Measurements from ENCODE around the gene BMPR1B.
"Not testable (repeated sequence)": the region's sequence is repeated elsewhere in the genome, so short reads cannot be mapped to it uniquely, and the experiment has no call there.

The BMPR1B gene

DNA sequence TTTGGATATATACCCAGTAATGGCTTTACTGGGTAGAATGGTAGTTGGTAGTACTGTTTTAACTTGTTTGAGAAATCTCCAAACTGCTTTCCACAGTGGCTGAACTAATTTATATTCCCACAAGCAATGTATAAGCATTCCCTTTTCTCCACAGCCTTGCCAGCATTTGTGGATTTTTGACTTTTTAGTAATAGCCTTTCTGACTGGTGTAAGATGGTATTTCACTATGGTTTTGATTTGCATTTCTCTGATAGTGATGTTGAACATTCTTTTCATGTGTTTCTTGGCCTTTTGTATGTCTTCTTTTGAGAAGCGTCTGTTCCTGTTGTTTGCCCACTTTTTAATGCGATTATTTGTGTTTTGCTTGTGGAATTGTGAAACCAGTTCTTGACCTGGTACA is 290.5 kb downstream of the BMPR1B start:
- Histone ChIP-seq H3K27me3 (ENCODE audit: control insufficient read depth in 1 of 2, insufficient read depth in 2 of 2, low read length in 2 of 2) (no peaks in the 10 kb centered on the region), H3K27ac (ENCODE audit: low read depth, low read length) (no peak overlapping the region)

DNA sequence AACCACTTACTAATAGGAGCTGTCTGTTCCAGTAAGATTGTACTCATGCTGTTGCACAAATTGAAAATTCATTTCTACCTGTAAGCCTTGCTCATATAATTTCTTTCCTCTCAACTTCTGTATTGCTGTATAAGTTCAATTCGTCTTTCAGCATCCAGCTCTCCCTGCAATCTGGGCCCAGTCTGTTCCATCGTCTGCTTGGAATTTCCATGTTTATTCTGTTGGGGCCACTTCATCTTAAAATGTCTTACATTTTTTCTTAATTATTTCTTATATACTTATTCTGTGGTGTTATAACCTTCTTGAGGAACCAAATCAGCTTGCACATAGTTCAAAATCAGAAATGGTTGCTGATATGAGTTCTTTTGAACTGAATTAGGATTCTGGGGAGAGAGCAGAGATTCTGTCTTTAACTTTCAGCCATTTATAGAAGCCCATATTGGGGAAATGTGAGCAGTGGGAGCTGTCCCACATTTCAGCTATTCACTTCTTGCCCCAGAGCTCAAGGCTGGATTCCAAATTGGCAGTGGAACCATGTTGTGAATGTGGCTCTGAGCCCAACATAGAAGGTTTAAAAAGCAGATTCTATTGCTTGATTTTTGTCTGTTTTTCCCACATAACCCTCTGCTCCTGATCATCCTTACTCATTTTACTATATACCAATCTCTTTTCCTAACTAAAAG is 291.9 kb downstream of the BMPR1B start:
- no peak overlapping the region for H3K4me3 ChIP-seq (ENCODE audit: low read depth in 1 of 2, low read length in 2 of 2)
- no peaks in the 10 kb centered on the region for H3K27me3 ChIP-seq (ENCODE audit: control insufficient read depth in 1 of 2, insufficient read depth in 2 of 2, low read length in 2 of 2)
- H3K36me3 ChIP-seq (ENCODE audit: insufficient read depth, low read length) = no peaks in the 10 kb centered on the region
- H3K4me1 ChIP-seq (ENCODE audit: insufficient read depth, low read length) = no peaks in the 10 kb centered on the region
- no peaks in the 10 kb centered on the region for H3K9me3 ChIP-seq (ENCODE audit: low read length)
- no peak overlapping the region for H3K27ac ChIP-seq (ENCODE audit: low read depth, low read length)
- no peak overlapping the region for H3K9ac ChIP-seq (ENCODE audit: low read length)

More for the DNA sequence above, 290.5 kb downstream of the BMPR1B start:
- H3K4me1 ChIP-seq (ENCODE audit: insufficient read depth, low read length) = no peaks in the 10 kb centered on the region
- no peaks in the 10 kb centered on the region for H3K36me3 ChIP-seq (ENCODE audit: insufficient read depth, low read length)
- H3K4me3 ChIP-seq (ENCODE audit: low read depth in 1 of 2, low read length in 2 of 2) = no peak overlapping the region
- H3K9me3 ChIP-seq (ENCODE audit: low read length) = no peaks in the 10 kb centered on the region
- H3K9ac ChIP-seq (ENCODE audit: low read length) = no peak overlapping the region

DNA sequence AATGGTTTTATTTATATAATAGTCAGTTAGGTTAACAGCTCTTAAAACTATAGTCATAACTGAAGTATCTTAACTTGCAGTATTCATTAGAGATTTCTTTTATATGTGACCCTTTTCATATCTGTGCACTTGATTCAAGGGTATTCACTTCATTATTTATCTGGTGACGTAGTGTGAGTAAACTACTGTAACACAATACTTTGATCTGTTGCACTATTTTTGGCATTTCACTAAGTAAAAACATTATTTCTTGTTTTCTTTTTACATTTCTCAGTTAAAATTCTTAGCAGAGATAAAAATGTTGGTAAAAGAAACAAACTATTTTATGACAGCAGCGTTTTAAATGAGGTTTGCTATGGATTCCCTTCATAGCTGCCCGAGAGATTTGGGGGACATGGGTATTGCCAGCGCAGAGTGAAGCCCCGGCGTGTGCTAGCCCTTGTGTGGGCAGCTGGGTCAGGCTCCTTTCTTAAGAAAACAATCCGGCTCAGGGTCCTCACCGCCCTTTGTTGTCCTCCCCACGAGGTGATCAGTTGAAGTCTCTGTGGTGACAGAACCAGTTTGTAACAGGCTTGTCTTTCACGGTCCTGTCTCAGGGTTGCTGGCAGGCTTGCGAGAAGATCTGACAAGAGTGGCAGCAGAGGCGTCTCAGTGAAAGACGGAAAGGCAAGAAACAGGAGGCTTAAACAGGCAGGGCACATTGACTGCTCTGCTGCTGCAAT is 293.4 kb downstream of the BMPR1B start:
- Histone ChIP-seq H3K9ac (ENCODE audit: low read length) (no peak overlapping the region), H3K4me3 (ENCODE audit: low read depth in 1 of 2, low read length in 2 of 2) (no peak overlapping the region), H3K9me3 (ENCODE audit: low read length) (no peaks in the 10 kb centered on the region), H3K27ac (ENCODE audit: low read depth, low read length) (no peak overlapping the region), H3K36me3 (ENCODE audit: insufficient read depth, low read length) (no peaks in the 10 kb centered on the region), H3K4me1 (ENCODE audit: insufficient read depth, low read length) (no peaks in the 10 kb centered on the region), H3K27me3 (ENCODE audit: control insufficient read depth in 1 of 2, insufficient read depth in 2 of 2, low read length in 2 of 2) (no peaks in the 10 kb centered on the region)

DNA sequence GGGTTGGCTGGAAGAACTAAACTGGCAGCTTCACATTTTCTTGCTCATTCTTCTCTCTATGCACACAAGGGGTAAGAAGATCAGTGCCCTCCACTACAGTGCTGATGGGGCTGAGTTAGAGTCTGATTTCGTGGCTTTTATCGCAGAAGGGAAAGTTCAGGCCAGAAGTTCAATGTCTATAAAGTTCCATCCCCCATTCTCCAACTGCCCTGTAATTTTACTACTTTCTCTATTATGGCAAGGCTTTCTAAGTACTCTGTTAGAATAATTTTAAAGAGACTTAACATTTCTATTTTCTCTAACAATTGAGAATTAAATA is 293.9 kb downstream of the BMPR1B start:
- Histone ChIP-seq H3K9me3 (ENCODE audit: low read length) (no peaks in the 10 kb centered on the region), H3K9ac (ENCODE audit: low read length) (no peak overlapping the region), H3K4me1 (ENCODE audit: insufficient read depth, low read length) (no peaks in the 10 kb centered on the region), H3K4me3 (ENCODE audit: low read depth in 1 of 2, low read length in 2 of 2) (no peak overlapping the region), H3K27ac (ENCODE audit: low read depth, low read length) (no peak overlapping the region), H3K36me3 (ENCODE audit: insufficient read depth, low read length) (no peaks in the 10 kb centered on the region), H3K27me3 (ENCODE audit: control insufficient read depth in 1 of 2, insufficient read depth in 2 of 2, low read length in 2 of 2) (no peaks in the 10 kb centered on the region)

DNA sequence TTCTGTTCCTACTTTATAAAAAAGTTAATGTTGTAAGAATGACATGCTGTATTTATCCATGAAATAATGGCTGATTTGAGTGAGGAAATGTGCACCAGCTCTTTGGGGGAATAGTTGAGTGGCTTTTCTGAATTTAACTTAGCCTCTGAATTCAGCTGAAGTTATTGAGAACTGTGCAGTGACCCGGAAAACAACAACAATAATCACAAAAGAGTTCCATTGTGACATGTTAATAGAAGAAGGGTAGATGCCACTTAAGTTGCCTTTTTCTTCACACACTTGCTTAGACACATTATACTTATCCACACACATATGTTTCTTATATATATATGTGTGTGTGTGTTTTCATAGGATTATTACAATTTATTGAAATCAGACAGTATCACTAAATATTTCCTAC is 301.2 kb downstream of the BMPR1B start:
- Histone ChIP-seq H3K9ac (ENCODE audit: low read length) (no peak overlapping the region), H3K27me3 (ENCODE audit: control insufficient read depth in 1 of 2, insufficient read depth in 2 of 2, low read length in 2 of 2) (no peaks in the 10 kb centered on the region), H3K4me3 (ENCODE audit: low read depth in 1 of 2, low read length in 2 of 2) (no peak overlapping the region), H3K36me3 (ENCODE audit: insufficient read depth, low read length) (no peaks in the 10 kb centered on the region), H3K4me1 (ENCODE audit: insufficient read depth, low read length) (no peaks in the 10 kb centered on the region), H3K9me3 (ENCODE audit: low read length) (no peaks in the 10 kb centered on the region), H3K27ac (ENCODE audit: low read depth, low read length) (no peak overlapping the region)

DNA sequence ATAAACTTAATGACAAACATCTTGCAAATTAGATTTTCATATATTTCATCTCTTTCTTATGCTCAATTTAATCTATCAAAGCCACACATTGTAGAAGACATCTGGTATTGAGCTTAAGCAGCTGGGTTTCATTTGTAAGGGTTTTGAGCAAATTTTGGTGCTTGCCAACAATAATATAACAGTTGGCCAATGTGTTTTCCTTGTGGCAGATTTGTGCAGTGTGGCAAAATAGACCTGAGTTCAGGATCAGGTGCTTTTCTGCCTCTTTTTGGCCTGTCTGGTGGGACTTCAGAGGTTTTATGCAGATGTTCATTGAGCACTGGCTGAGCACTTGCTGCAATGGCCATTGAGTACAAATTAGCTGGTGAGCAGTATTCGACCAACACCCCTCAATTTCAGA is 301.9 kb downstream of the BMPR1B start:
- no peaks in the 10 kb centered on the region for H3K27me3 ChIP-seq (ENCODE audit: control insufficient read depth in 1 of 2, insufficient read depth in 2 of 2, low read length in 2 of 2)
- H3K36me3 ChIP-seq (ENCODE audit: insufficient read depth, low read length) = no peaks in the 10 kb centered on the region
- no peak overlapping the region for H3K4me3 ChIP-seq (ENCODE audit: low read depth in 1 of 2, low read length in 2 of 2)
- H3K27ac ChIP-seq (ENCODE audit: low read depth, low read length) = no peak overlapping the region
- no peak overlapping the region for H3K9ac ChIP-seq (ENCODE audit: low read length)
- no peaks in the 10 kb centered on the region for H3K9me3 ChIP-seq (ENCODE audit: low read length)
- no peaks in the 10 kb centered on the region for H3K4me1 ChIP-seq (ENCODE audit: insufficient read depth, low read length)

DNA sequence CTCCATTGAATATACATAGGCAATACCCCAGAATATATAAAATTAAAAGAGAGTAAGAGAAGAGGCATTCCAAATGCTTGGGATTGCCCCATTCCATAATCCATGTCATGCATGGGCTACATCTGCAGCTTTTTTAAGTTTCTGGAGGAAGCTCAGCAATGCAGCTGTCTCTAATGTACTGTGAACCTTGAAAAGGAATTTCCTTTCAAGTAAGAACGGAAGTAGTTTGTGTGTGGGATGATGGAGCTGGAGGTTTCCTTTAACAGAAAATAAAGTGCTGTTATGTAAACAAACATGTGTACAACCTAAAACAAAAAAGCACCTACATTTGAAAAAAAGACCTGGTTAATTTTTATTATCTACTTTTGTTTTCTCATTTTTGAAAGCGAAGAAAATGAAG is 303.5 kb downstream of the BMPR1B start:
- H3K9ac ChIP-seq (ENCODE audit: low read length) = no peak overlapping the region
- H3K4me3 ChIP-seq (ENCODE audit: low read depth in 1 of 2, low read length in 2 of 2) = no peak overlapping the region
- H3K9me3 ChIP-seq (ENCODE audit: low read length) = no peaks in the 10 kb centered on the region
- H3K27ac ChIP-seq (ENCODE audit: low read depth, low read length) = no peak overlapping the region
- H3K4me1 ChIP-seq (ENCODE audit: insufficient read depth, low read length) = no peaks in the 10 kb centered on the region
- H3K27me3 ChIP-seq (ENCODE audit: control insufficient read depth in 1 of 2, insufficient read depth in 2 of 2, low read length in 2 of 2) = no peaks in the 10 kb centered on the region
- no peaks in the 10 kb centered on the region for H3K36me3 ChIP-seq (ENCODE audit: insufficient read depth, low read length)

DNA sequence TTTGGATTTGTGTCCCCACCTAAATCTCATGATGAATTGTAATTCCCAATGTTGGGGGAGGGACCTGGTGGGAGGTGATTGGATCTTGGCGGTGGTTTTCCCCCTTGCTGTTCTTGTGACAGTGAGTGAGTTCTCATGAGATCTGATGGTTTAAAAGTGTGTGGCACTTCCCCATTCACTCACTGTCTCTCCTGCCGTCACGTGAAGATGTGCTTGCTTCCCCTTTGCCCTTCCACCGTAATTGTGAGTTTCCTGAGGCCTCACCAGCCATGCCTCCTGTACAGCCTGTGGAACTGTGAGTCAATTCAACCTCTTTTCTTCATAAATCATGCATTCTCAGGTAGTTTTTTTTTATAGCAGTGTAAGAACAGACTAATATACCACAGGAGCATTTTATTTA is 304.0 kb downstream of the BMPR1B start:
- not testable (repeated sequence) for H3K27me3 ChIP-seq (ENCODE audit: control insufficient read depth in 1 of 2, insufficient read depth in 2 of 2, low read length in 2 of 2); H3K9ac ChIP-seq (ENCODE audit: low read length); H3K4me1 ChIP-seq (ENCODE audit: insufficient read depth, low read length); H3K9me3 ChIP-seq (ENCODE audit: low read length); H3K36me3 ChIP-seq (ENCODE audit: insufficient read depth, low read length); H3K4me3 ChIP-seq (ENCODE audit: low read depth in 1 of 2, low read length in 2 of 2); H3K27ac ChIP-seq (ENCODE audit: low read depth, low read length)

DNA sequence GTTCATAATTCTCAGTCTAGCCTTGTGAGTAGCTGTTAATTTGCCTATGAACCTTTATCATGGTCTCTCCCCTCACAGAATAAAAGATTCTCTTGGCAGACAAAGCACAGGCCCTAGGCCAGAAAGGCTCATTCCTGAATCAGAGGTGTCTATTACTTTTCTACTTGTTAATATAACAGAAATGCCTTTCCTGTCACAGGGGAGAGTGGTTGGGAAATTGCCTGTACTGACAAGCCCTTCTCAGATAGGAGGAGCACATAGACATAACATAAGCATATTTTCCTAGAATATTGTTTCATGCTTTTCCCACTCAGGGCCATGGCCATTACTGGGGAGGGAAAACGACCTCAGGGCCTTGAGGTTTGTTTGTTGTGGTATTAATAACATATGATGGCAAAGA is 308.3 kb downstream of the BMPR1B start:
- H3K27ac ChIP-seq (ENCODE audit: low read depth, low read length) = no peak overlapping the region
- no peaks in the 10 kb centered on the region for H3K27me3 ChIP-seq (ENCODE audit: control insufficient read depth in 1 of 2, insufficient read depth in 2 of 2, low read length in 2 of 2)
- no peak overlapping the region for H3K9ac ChIP-seq (ENCODE audit: low read length)
- H3K4me3 ChIP-seq (ENCODE audit: low read depth in 1 of 2, low read length in 2 of 2) = no peak overlapping the region
- no peaks in the 10 kb centered on the region for H3K36me3 ChIP-seq (ENCODE audit: insufficient read depth, low read length)
- no peaks in the 10 kb centered on the region for H3K4me1 ChIP-seq (ENCODE audit: insufficient read depth, low read length)
- no peaks in the 10 kb centered on the region for H3K9me3 ChIP-seq (ENCODE audit: low read length)

DNA sequence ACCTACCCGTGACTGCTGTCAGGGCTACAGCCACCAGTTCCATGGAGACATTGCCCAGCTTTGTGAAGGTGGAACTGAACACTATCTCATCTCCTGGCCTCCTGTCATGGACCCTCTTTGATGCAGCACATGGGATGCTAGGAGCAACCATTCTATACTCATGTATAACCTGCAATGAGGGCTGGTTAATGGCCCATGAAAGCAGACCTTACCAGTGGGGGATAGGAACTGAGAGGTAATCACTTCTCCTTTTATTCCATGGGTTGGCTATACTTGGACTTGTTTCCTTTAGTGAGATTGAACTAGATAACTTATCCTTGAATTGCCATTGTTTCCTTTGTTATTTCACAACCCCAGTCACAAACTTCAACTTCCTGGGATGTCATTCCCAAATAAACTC is 310.6 kb downstream of the BMPR1B start:
- H3K4me3 ChIP-seq (ENCODE audit: low read depth in 1 of 2, low read length in 2 of 2) = no peak overlapping the region
- H3K4me1 ChIP-seq (ENCODE audit: insufficient read depth, low read length) = no peaks in the 10 kb centered on the region
- no peak overlapping the region for H3K9ac ChIP-seq (ENCODE audit: low read length)
- H3K27me3 ChIP-seq (ENCODE audit: control insufficient read depth in 1 of 2, insufficient read depth in 2 of 2, low read length in 2 of 2) = no peaks in the 10 kb centered on the region
- no peaks in the 10 kb centered on the region for H3K9me3 ChIP-seq (ENCODE audit: low read length)
- H3K36me3 ChIP-seq (ENCODE audit: insufficient read depth, low read length) = no peaks in the 10 kb centered on the region
- H3K27ac ChIP-seq (ENCODE audit: low read depth, low read length) = no peak overlapping the region

DNA sequence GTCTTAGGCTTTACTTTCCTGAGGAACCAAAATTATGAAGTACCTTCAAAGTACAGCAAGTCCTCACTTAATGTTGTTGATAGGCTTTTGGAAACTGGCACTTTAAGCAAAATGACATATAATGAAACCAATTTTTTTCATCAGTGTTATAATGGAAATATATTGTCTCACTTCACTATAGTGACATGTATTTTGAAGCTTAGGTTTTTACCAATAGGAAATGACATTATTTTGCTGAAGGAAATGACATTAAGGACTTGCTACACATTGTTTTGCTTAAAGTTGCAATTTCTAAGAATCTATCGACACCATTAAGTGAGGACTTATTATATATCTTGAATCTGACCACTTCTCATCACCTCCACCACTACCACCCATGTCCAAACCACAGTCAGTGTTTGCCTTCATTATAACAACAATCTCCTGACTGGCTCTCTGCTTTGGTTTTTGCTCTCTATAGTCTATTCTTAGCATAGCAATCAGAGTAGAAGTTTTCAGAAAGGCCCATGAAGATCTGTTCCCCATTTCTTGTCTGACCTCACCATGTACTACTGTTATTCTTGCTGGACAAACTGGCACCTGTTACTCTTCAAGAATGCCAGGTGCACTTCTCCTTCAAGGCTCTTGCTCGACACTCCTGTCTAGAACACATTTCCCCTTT is 311.2 kb downstream of the BMPR1B start:
- H3K4me1 ChIP-seq (ENCODE audit: insufficient read depth, low read length) = no peaks in the 10 kb centered on the region
- H3K9me3 ChIP-seq (ENCODE audit: low read length) = no peaks in the 10 kb centered on the region
- H3K9ac ChIP-seq (ENCODE audit: low read length) = no peak overlapping the region
- H3K4me3 ChIP-seq (ENCODE audit: low read depth in 1 of 2, low read length in 2 of 2) = no peak overlapping the region
- no peaks in the 10 kb centered on the region for H3K36me3 ChIP-seq (ENCODE audit: insufficient read depth, low read length)
- H3K27me3 ChIP-seq (ENCODE audit: control insufficient read depth in 1 of 2, insufficient read depth in 2 of 2, low read length in 2 of 2) = no peaks in the 10 kb centered on the region
- H3K27ac ChIP-seq (ENCODE audit: low read depth, low read length) = no peak overlapping the region

DNA sequence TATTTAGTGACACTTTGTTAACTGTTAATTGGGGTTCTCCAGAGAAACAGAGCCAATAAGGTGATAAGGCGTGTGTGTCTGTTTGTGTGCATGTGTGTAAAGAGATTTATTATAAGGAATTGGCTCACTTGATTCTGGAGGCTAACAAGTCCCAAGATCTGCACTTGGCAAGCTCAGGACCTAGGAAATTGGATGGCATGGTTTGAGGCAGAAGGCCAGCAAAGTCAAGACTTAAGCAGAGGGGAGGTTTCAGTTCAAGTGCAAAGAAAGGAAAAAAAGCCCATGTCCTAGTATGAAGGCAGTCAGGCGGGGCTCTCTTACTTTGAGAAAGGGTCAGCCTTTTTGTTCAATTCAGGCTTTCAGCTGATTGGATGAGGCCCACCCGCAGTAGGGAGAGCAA is 314.1 kb downstream of the BMPR1B start:
- H3K4me1 ChIP-seq (ENCODE audit: insufficient read depth, low read length) = no peaks in the 10 kb centered on the region
- no peaks in the 10 kb centered on the region for H3K36me3 ChIP-seq (ENCODE audit: insufficient read depth, low read length)
- no peak overlapping the region for H3K4me3 ChIP-seq (ENCODE audit: low read depth in 1 of 2, low read length in 2 of 2)
- H3K27ac ChIP-seq (ENCODE audit: low read depth, low read length) = no peak overlapping the region
- no peak overlapping the region for H3K9ac ChIP-seq (ENCODE audit: low read length)
- no peaks in the 10 kb centered on the region for H3K9me3 ChIP-seq (ENCODE audit: low read length)
- no peaks in the 10 kb centered on the region for H3K27me3 ChIP-seq (ENCODE audit: control insufficient read depth in 1 of 2, insufficient read depth in 2 of 2, low read length in 2 of 2)
